ENCODE data around the gene DNAJC17. TPM values are rescaled to one million over a fixed set of nuclear protein-coding genes. Genes with fewer than 3 reads are reported as not detected.
A peak's percentile ranks its signal among the peaks of the same experiment; 100 is the strongest.

The DNAJC17 gene
- polyA plus RNA-seq, 2 donors, result 51.3 to 88.1 TPM

GRCh38 chr15:40796512-40796911 is 10.8 kb downstream of the DNAJC17 start:
- Histone ChIP-seq H3K4me3 (ENCODE audit: low read depth in 1 of 2, low read length in 2 of 2) (no peak overlapping the region), H3K4me1 (ENCODE audit: control insufficient read depth in 2 of 2, insufficient read depth in 2 of 2, low read length in 1 of 2) (peaks cover 3 to 5% of the 10 kb centered on the region in 2 donors), H3K36me3 (ENCODE audit: control insufficient read depth in 2 of 2, insufficient read depth in 2 of 2, low read length in 1 of 2) (peaks cover 0 to 3% of the 10 kb centered on the region in 2 donors), H3K27me3 (ENCODE audit: control insufficient read depth in 1 of 2, insufficient read depth in 2 of 2, low read length in 2 of 2) (no peaks in the 10 kb centered on the region), H3K9me3 (ENCODE audit: control insufficient read depth in 2 of 2, insufficient read depth in 1 of 2, low read depth in 1 of 2, low read length in 1 of 2) (no peaks in the 10 kb centered on the region), H3K27ac (ENCODE audit: low read depth in 2 of 2, low read length in 1 of 2) (no peak overlapping the region)
- WGBS, 2 donors, result 95 to 96% methylated on average over 5 of the region's 5 CpGs

- H3K9me3 ChIP-seq (ENCODE audit: control insufficient read depth in 2 of 2, insufficient read depth in 1 of 2, low read depth in 1 of 2, low read length in 1 of 2), result no peaks in the 10 kb centered on the region
- H3K36me3 ChIP-seq (ENCODE audit: control insufficient read depth in 2 of 2, insufficient read depth in 2 of 2, low read length in 1 of 2), result peaks cover 0 to 3% of the 10 kb centered on the region in 2 donors
- H3K4me1 ChIP-seq (ENCODE audit: control insufficient read depth in 2 of 2, insufficient read depth in 2 of 2, low read length in 1 of 2), result peaks cover 3 to 5% of the 10 kb centered on the region in 2 donors
- no peak overlapping the region for H3K27ac ChIP-seq (ENCODE audit: low read depth in 2 of 2, low read length in 1 of 2)
- no peak overlapping the region for H3K4me3 ChIP-seq (ENCODE audit: low read depth in 1 of 2, low read length in 2 of 2)
- 59 to 73% methylated on average over 2 of the region's 2 CpGs for WGBS, 2 donors
- no peaks in the 10 kb centered on the region for H3K27me3 ChIP-seq (ENCODE audit: control insufficient read depth in 1 of 2, insufficient read depth in 2 of 2, low read length in 2 of 2)
Measured at GRCh38 chr15:40796041-40796440, 11.2 kb downstream of the DNAJC17 start.

- Histone ChIP-seq H3K4me1 (ENCODE audit: control insufficient read depth in 2 of 2, insufficient read depth in 2 of 2, low read length in 1 of 2) (peaks cover 5 to 9% of the 10 kb centered on the region in 2 donors), H3K27me3 (ENCODE audit: control insufficient read depth in 1 of 2, insufficient read depth in 2 of 2, low read length in 2 of 2) (no peaks in the 10 kb centered on the region), H3K4me3 (ENCODE audit: low read depth in 1 of 2, low read length in 2 of 2) (no peak overlapping the region), H3K36me3 (ENCODE audit: control insufficient read depth in 2 of 2, insufficient read depth in 2 of 2, low read length in 1 of 2) (peaks cover 0 to 7% of the 10 kb centered on the region in 2 donors), H3K9me3 (ENCODE audit: control insufficient read depth in 2 of 2, insufficient read depth in 1 of 2, low read depth in 1 of 2, low read length in 1 of 2) (no peaks in the 10 kb centered on the region), H3K27ac (ENCODE audit: low read depth in 2 of 2, low read length in 1 of 2) (peak overlapping the region; percentile 33 to 53)
- 47 to 58% methylated on average over 9 of the region's 9 CpGs for WGBS, 2 donors
Measured at GRCh38 chr15:40793216-40793989, 13.9 kb downstream of the DNAJC17 start.

GRCh38 chr15:40792394-40792793 is 14.9 kb downstream of the DNAJC17 start:
- 79 to 83% methylated on average over 3 of the region's 3 CpGs for WGBS, 2 donors
- no peak overlapping the region for H3K27ac ChIP-seq (ENCODE audit: low read depth in 2 of 2, low read length in 1 of 2)
- H3K9me3 ChIP-seq (ENCODE audit: control insufficient read depth in 2 of 2, insufficient read depth in 1 of 2, low read depth in 1 of 2, low read length in 1 of 2), result no peaks in the 10 kb centered on the region
- peaks cover 0 to 7% of the 10 kb centered on the region in 2 donors for H3K36me3 ChIP-seq (ENCODE audit: control insufficient read depth in 2 of 2, insufficient read depth in 2 of 2, low read length in 1 of 2)
- H3K4me1 ChIP-seq (ENCODE audit: control insufficient read depth in 2 of 2, insufficient read depth in 2 of 2, low read length in 1 of 2), result peaks cover 5 to 14% of the 10 kb centered on the region in 2 donors
- no peaks in the 10 kb centered on the region for H3K27me3 ChIP-seq (ENCODE audit: control insufficient read depth in 1 of 2, insufficient read depth in 2 of 2, low read length in 2 of 2)
- H3K4me3 ChIP-seq (ENCODE audit: low read depth in 1 of 2, low read length in 2 of 2), result no peak overlapping the region

- H3K9me3 ChIP-seq (ENCODE audit: control insufficient read depth in 2 of 2, insufficient read depth in 1 of 2, low read depth in 1 of 2, low read length in 1 of 2), result no peaks in the 10 kb centered on the region
- peak overlapping the region; percentile 75 to 78 for H3K27ac ChIP-seq (ENCODE audit: low read depth in 2 of 2, low read length in 1 of 2)
- H3K4me1 ChIP-seq (ENCODE audit: control insufficient read depth in 2 of 2, insufficient read depth in 2 of 2, low read length in 1 of 2), result peaks cover 5 to 19% of the 10 kb centered on the region in 2 donors
- 48 to 64% methylated on average over 3 of the region's 3 CpGs for WGBS, 2 donors
- no peak overlapping the region for H3K4me3 ChIP-seq (ENCODE audit: low read depth in 1 of 2, low read length in 2 of 2)
- peaks cover 0 to 7% of the 10 kb centered on the region in 2 donors for H3K36me3 ChIP-seq (ENCODE audit: control insufficient read depth in 2 of 2, insufficient read depth in 2 of 2, low read length in 1 of 2)
- H3K27me3 ChIP-seq (ENCODE audit: control insufficient read depth in 1 of 2, insufficient read depth in 2 of 2, low read length in 2 of 2), result no peaks in the 10 kb centered on the region
Measured at GRCh38 chr15:40790718-40791117, 16.6 kb downstream of the DNAJC17 start.

- 94 to 96% methylated on average over 8 of the region's 8 CpGs for WGBS, 2 donors
- Histone ChIP-seq H3K4me3 (ENCODE audit: low read depth in 1 of 2, low read length in 2 of 2) (no peak overlapping the region), H3K9me3 (ENCODE audit: control insufficient read depth in 2 of 2, insufficient read depth in 1 of 2, low read depth in 1 of 2, low read length in 1 of 2) (no peaks in the 10 kb centered on the region), H3K27me3 (ENCODE audit: control insufficient read depth in 1 of 2, insufficient read depth in 2 of 2, low read length in 2 of 2) (no peaks in the 10 kb centered on the region), H3K27ac (ENCODE audit: low read depth in 2 of 2, low read length in 1 of 2) (peak overlapping the region in 1 of 2 donors; percentile 47), H3K4me1 (ENCODE audit: control insufficient read depth in 2 of 2, insufficient read depth in 2 of 2, low read length in 1 of 2) (peaks cover 5 to 19% of the 10 kb centered on the region in 2 donors), H3K36me3 (ENCODE audit: control insufficient read depth in 2 of 2, insufficient read depth in 2 of 2, low read length in 1 of 2) (peaks cover 0 to 7% of the 10 kb centered on the region in 2 donors)
Measured at GRCh38 chr15:40789999-40790398, 17.3 kb downstream of the DNAJC17 start.

- no peak overlapping the region for H3K4me3 ChIP-seq (ENCODE audit: low read depth in 1 of 2, low read length in 2 of 2)
- no peaks in the 10 kb centered on the region for H3K27me3 ChIP-seq (ENCODE audit: control insufficient read depth in 1 of 2, insufficient read depth in 2 of 2, low read length in 2 of 2)
- peaks cover 0 to 7% of the 10 kb centered on the region in 2 donors for H3K36me3 ChIP-seq (ENCODE audit: control insufficient read depth in 2 of 2, insufficient read depth in 2 of 2, low read length in 1 of 2)
- no peaks in the 10 kb centered on the region for H3K9me3 ChIP-seq (ENCODE audit: control insufficient read depth in 2 of 2, insufficient read depth in 1 of 2, low read depth in 1 of 2, low read length in 1 of 2)
- 80 to 82% methylated on average over 5 of the region's 5 CpGs for WGBS, 2 donors
- H3K4me1 ChIP-seq (ENCODE audit: control insufficient read depth in 2 of 2, insufficient read depth in 2 of 2, low read length in 1 of 2), result peaks cover 5 to 19% of the 10 kb centered on the region in 2 donors
- peak overlapping the region; percentile 20 to 48 for H3K27ac ChIP-seq (ENCODE audit: low read depth in 2 of 2, low read length in 1 of 2)
Measured at GRCh38 chr15:40789119-40789518, 18.2 kb downstream of the DNAJC17 start.

- Histone ChIP-seq H3K36me3 (ENCODE audit: control insufficient read depth in 2 of 2, insufficient read depth in 2 of 2, low read length in 1 of 2) (peaks cover 0 to 7% of the 10 kb centered on the region in 2 donors), H3K4me1 (ENCODE audit: control insufficient read depth in 2 of 2, insufficient read depth in 2 of 2, low read length in 1 of 2) (peaks cover 5 to 17% of the 10 kb centered on the region in 2 donors)
Measured at GRCh38 chr15:40787991-40788390, 19.3 kb downstream of the DNAJC17 start.

GRCh38 chr15:40787344-40787841 is 19.9 kb downstream of the DNAJC17 start:
- peaks cover 5 to 21% of the 10 kb centered on the region in 2 donors for H3K4me1 ChIP-seq (ENCODE audit: control insufficient read depth in 2 of 2, insufficient read depth in 2 of 2, low read length in 1 of 2)
- no peaks in the 10 kb centered on the region for H3K9me3 ChIP-seq (ENCODE audit: control insufficient read depth in 2 of 2, insufficient read depth in 1 of 2, low read depth in 1 of 2, low read length in 1 of 2)
- 19 to 21% methylated on average over 4 of the region's 4 CpGs for WGBS, 2 donors
- H3K27me3 ChIP-seq (ENCODE audit: control insufficient read depth in 1 of 2, insufficient read depth in 2 of 2, low read length in 2 of 2), result no peaks in the 10 kb centered on the region
- H3K27ac ChIP-seq (ENCODE audit: low read depth in 2 of 2, low read length in 1 of 2), result peak overlapping the region; percentile 87 to 90
- H3K4me3 ChIP-seq (ENCODE audit: low read depth in 1 of 2, low read length in 2 of 2), result no peak overlapping the region
- peaks cover 0 to 7% of the 10 kb centered on the region in 2 donors for H3K36me3 ChIP-seq (ENCODE audit: control insufficient read depth in 2 of 2, insufficient read depth in 2 of 2, low read length in 1 of 2)

More at GRCh38 chr15:40787991-40788390, 19.3 kb downstream of the DNAJC17 start:
- WGBS, 2 donors, result 58 to 66% methylated on average over 6 of the region's 6 CpGs
- Histone ChIP-seq H3K9me3 (ENCODE audit: control insufficient read depth in 2 of 2, insufficient read depth in 1 of 2, low read depth in 1 of 2, low read length in 1 of 2) (no peaks in the 10 kb centered on the region), H3K27me3 (ENCODE audit: control insufficient read depth in 1 of 2, insufficient read depth in 2 of 2, low read length in 2 of 2) (no peaks in the 10 kb centered on the region), H3K27ac (ENCODE audit: low read depth in 2 of 2, low read length in 1 of 2) (peak overlapping the region; percentile 87 to 90), H3K4me3 (ENCODE audit: low read depth in 1 of 2, low read length in 2 of 2) (no peak overlapping the region)
